Activated naive CD8-positive, alpha-beta T cell treated with anti-CD3 and anti-CD28 coated beads for 36 hours (primary cell): ENCODE results near the gene GPR89A. TPM values are rescaled to one million over a fixed set of nuclear protein-coding genes. Genes with fewer than 3 reads are reported as not detected.
"Not testable (repeated sequence)": the region's sequence is repeated elsewhere in the genome, so short reads cannot be mapped to it uniquely, and the experiment has no call there.

Experiments
- DNase-seq: peaks from one replicate; pipeline ENCODE4 v3.0.0; 2021
- H3K27ac Mint-ChIP-seq: one replicate; pipeline ENCODE4 v1.8.0; 2022; ENCODE audit warnings: mild to moderate bottlenecking, moderate library complexity, mixed read lengths
- H3K27me3 Mint-ChIP-seq: one replicate; pipeline ENCODE4 v1.8.0; 2022; ENCODE audit warnings: mild to moderate bottlenecking, mixed read lengths
- H3K36me3 Mint-ChIP-seq: one replicate; pipeline ENCODE4 v1.8.0; 2021; ENCODE audit warnings: mild to moderate bottlenecking, mixed read lengths
- H3K4me1 Mint-ChIP-seq: one replicate; pipeline ENCODE4 v1.8.0; 2021; ENCODE audit warnings: mixed read lengths
- H3K4me3 Mint-ChIP-seq: one replicate; pipeline ENCODE4 v1.8.0; 2022; ENCODE audit warnings: mild to moderate bottlenecking, moderate library complexity, mixed read lengths
- H3K9me3 Mint-ChIP-seq: one replicate; pipeline ENCODE4 v1.8.0; 2022; ENCODE audit warnings: mixed read lengths
- total RNA-seq, 2 experiments: library from RNA; stranded (reverse); gene quantifications; one replicate each; pipeline ENCODE4 v1.2.3, GENCODE V29; 2021

Gene GPR89A
- 10 to 100 TPM; 28.1 to 29.0 TPM for total RNA-seq

DNA sequence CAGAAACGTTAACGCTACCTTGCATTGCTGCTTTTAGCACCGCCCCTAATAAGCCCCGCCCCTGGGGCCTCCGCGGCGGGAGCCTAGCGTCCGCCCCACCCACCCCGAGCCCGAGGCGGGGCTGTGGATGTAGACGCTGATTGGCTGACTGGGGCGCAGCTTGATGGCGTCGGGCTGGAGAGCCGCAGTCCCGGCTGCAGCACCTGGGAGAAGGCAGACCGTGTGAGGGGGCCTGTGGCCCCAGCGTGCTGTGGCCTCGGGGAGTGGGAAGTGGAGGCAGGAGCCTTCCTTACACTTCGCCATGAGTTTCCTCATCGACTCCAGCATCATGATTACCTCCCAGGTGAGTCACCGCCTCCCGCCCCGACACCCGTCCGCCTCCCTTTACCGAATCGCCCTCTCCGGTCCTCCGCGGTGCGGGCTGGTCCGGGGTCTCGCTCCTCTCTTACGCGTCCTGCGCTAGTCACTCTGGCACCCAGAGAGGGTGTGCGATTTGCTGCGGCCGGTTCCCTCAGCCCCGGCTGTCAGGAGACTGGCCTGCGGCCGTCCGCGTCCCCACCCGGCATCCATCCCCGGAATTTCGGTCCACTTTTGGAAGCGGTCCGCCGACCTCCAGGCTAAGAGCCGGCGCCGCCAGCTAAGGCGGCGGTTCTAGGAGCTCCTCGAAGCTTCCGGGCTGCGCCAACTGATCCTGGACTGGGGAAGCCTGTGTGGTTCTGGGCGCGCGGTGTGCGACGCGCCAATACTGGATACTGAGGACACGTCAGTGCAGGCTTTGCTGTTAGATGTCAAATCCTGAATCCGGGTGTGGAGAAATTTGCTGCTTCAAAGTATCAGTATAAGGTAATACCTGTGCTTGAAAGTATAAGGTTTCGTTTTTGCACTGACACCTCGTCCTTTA lies at the start of gene GPR89A:
TSS of gene GPR89A (plus strand) at position 156 of the 901 bp plus-strand sequence. CDS start at position 302, 146 bp downstream.
- peak within 1 kb of the TSS; percentile 88 for H3K27ac Mint-ChIP-seq
- peak; percentile 96 for DNase-seq

DNA sequence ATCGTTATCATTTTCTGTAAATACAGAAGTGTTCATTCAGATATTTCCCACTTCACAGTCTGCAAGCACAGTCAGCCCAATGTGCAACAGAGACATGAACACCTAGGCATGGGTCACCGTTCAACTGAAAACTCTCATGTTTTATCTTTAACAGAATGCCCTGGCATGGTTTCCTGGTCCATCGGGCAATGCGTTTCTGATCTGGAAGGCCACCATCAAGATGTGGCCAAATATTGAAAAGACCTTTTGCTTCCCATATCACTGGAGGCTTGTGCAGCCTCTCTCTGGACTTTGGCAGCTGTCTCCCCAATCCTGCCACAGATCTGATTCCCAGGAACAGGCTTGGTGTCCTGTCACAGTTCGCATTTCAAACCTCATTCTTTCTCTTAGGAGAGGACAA lies 21.0 kb upstream of the GPR89A start:
- not testable (repeated sequence) for H3K4me1 Mint-ChIP-seq, H3K27ac Mint-ChIP-seq, H3K27me3 Mint-ChIP-seq, H3K9me3 Mint-ChIP-seq, H3K36me3 Mint-ChIP-seq, DNase-seq, H3K4me3 Mint-ChIP-seq

More for the DNA sequence above, at the start of gene GPR89A:
- H3K4me1 Mint-ChIP-seq, result peaks cover 20% of the 10 kb centered on the region
- not testable (repeated sequence) for H3K27me3 Mint-ChIP-seq, H3K9me3 Mint-ChIP-seq
- H3K36me3 Mint-ChIP-seq, result peaks cover 11% of the 10 kb centered on the region
- H3K4me3 Mint-ChIP-seq, result peak within 1 kb of the TSS; percentile 86

DNA sequence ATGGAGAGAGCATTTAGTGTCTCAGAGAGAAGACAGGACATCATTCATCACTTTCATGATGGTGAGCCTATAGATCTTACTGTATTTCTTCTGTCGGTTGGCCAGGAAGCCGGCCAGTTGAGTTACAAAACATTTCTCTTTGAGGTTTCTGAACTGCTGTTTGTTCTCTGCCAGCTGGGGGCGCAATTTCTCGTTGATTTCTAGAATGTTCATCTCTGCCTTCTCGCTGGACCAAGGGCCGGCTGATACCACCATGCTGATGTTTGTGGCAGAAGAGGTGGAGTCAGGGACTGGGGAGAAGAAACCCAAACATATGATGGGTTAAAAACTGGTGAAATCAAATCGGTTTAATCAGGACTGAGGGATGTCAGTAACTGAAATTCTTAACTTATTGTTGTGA lies 17.0 kb upstream of the GPR89A start:
- H3K36me3 Mint-ChIP-seq, H3K27me3 Mint-ChIP-seq, H3K9me3 Mint-ChIP-seq, H3K4me3 Mint-ChIP-seq, H3K27ac Mint-ChIP-seq: not testable (repeated sequence)
- DNase-seq, result peak; percentile 27
- peaks cover 10% of the 10 kb centered on the region for H3K4me1 Mint-ChIP-seq

DNA sequence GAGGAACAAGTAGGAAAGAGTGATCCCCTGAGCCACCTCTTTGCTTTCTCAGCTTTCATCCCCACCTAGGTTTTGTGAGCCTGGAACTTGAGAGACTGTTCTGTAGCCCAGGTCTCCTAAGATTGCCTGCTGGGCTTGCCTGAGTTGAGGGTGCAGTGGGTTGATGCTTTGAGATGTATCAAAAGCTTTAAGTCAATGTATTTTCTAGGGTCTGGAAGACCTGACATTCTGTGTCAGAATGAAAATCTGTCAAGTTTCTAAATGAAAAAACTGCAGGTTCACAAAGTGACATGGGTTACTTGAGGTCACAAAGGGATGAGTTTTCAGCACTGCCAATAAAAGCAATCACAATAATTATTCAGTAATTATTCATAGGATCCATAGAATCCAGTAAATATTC lies 15.4 kb upstream of the GPR89A start:
- peaks cover 10% of the 10 kb centered on the region for H3K4me1 Mint-ChIP-seq
- not testable (repeated sequence) for H3K36me3 Mint-ChIP-seq, H3K4me3 Mint-ChIP-seq, H3K9me3 Mint-ChIP-seq, DNase-seq, H3K27ac Mint-ChIP-seq
- H3K27me3 Mint-ChIP-seq, result peaks cover 12% of the 10 kb centered on the region

DNA sequence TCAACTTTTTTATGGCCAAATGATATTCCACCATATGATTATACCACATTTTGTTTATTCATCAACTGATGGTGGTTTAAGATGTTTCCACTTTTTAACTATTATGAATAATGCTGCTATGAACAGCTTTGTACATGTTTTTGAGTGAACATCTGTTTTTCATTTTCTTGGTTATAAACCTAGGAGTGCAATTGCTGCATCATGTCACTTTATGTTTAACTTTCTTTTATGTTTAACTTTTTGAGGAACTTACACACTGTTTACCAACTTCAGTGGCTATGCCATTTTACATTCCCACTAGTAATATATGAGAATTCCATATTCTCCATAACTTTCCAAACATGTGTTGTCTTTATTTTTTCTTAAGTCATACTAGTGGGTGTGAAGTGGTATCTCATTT lies 12.4 kb upstream of the GPR89A start:
- H3K27ac Mint-ChIP-seq, result not testable (repeated sequence)

DNA sequence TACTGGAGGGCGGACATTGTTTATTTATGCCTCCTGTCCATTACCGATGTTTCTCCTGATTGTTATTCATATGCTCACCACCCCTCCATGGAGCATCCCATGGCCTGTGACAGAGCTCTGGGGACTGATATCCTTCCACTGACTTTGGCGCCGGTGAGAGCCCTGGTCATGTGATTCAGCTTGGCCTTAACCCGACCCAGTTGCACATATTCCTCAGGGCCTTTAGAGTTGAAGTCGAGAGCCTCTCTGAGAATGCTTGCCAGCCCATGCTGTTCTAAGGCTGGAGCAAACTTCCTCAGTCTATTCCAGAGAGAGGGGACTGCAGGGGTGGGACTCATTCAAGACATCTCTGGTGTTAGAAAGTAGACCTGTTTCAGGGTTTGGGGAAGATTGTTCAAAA lies 11.6 kb upstream of the GPR89A start:
- not testable (repeated sequence) for H3K9me3 Mint-ChIP-seq, H3K4me3 Mint-ChIP-seq, H3K4me1 Mint-ChIP-seq, H3K27ac Mint-ChIP-seq, H3K36me3 Mint-ChIP-seq, DNase-seq
- peaks cover 18% of the 10 kb centered on the region for H3K27me3 Mint-ChIP-seq

More for the DNA sequence above, 12.4 kb upstream of the GPR89A start:
- H3K36me3 Mint-ChIP-seq, H3K4me3 Mint-ChIP-seq, H3K9me3 Mint-ChIP-seq, DNase-seq: not testable (repeated sequence)
- peaks cover 10% of the 10 kb centered on the region for H3K4me1 Mint-ChIP-seq
- peaks cover 18% of the 10 kb centered on the region for H3K27me3 Mint-ChIP-seq

DNA sequence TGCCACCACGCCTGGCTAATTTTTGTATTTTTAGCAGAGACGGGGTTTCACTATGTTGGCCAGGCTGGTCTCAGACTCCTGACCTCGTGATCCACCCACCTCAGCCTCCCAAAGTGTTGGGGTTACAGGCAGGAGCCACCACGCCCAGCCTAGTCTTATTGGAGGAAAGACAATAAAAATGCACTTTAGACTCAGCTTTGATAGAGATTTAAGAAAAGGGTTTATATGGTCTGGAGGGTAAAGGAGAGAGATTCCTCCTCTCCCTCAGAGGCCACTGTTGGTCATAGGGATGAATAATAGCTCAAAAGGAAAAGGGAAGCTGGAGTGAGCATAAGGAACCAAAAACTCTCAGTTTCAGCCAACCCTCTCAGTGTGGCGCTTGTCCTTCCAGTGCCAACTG lies 8.4 kb upstream of the GPR89A start:
- DNase-seq, H3K4me3 Mint-ChIP-seq, H3K9me3 Mint-ChIP-seq, H3K36me3 Mint-ChIP-seq, H3K4me1 Mint-ChIP-seq, H3K27ac Mint-ChIP-seq: not testable (repeated sequence)
- H3K27me3 Mint-ChIP-seq, result peaks cover 15% of the 10 kb centered on the region

DNA sequence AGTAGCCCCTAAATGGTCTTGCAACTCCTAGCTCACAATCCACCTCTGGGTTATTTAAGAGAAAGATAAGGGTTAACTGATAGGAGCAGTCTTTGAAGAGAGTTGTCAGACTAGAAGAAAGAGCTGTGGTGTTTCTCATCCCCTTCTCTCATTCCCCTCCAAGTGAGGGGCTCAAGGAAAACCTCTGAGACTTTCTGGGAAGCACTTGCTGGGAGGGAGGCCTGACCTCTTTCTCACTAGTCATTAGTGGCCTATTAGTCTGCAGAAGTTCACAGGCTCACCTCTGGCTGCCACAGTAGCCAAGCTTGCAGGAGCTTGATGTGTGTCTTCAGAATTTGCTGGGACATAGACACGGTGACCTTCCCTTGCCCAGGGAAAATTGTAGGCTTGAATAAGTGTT lies 6.2 kb upstream of the GPR89A start:
- no peak for DNase-seq
- Mint-ChIP-seq H3K27ac (no peak overlapping the region), H3K4me1 (no peaks in the 10 kb centered on the region), H3K36me3 (no peaks in the 10 kb centered on the region), H3K9me3 (no peaks in the 10 kb centered on the region), H3K27me3 (peaks cover 11% of the 10 kb centered on the region), H3K4me3 (no peak overlapping the region)

DNA sequence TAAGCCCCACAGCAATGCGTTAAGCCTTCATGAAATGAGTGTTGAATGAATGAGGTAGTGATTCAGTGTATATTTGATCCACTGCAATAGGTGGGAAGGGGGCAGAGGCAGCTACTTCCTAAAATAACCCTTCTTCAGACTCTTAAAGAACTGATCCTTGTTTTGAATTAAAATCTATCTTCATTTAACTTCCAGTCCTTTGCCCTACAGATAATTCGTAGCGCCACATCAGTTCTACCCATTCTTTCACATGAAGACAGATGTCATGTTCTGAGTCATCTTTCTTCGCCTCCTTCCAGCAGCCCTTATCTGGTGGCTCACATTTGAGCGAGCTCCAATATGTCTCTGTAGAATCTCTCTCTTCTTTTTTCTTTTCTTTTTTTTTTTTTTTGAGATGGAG lies 948 bp upstream of the GPR89A start:
- DNase-seq, H3K4me3 Mint-ChIP-seq, H3K27ac Mint-ChIP-seq, H3K9me3 Mint-ChIP-seq, H3K36me3 Mint-ChIP-seq, H3K27me3 Mint-ChIP-seq: not testable (repeated sequence)
- peaks cover 17% of the 10 kb centered on the region for H3K4me1 Mint-ChIP-seq

DNA sequence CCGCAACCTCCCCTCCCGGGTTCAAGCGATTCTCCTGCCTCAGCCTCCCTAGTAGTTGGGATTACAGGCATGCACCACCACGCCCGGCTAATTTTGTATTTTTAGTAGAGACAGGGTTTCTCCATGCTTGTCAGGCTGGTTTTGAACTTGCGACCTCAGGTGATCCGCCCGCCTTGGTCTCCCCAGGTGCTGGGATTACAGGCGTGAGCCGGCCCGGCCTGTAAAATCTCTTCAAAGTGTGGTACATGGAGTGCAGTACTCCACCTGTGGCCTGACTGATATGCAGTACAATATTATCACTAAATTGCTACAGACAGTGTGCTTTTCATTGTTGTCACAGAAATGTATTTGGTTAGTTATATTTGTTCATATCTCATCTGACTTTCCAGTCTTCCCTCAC lies 499 bp upstream of the GPR89A start:
- DNase-seq, H3K4me3 Mint-ChIP-seq, H3K27me3 Mint-ChIP-seq, H3K9me3 Mint-ChIP-seq, H3K27ac Mint-ChIP-seq: not testable (repeated sequence)
- Mint-ChIP-seq H3K36me3 (peaks cover 11% of the 10 kb centered on the region), H3K4me1 (peaks cover 20% of the 10 kb centered on the region)

DNA sequence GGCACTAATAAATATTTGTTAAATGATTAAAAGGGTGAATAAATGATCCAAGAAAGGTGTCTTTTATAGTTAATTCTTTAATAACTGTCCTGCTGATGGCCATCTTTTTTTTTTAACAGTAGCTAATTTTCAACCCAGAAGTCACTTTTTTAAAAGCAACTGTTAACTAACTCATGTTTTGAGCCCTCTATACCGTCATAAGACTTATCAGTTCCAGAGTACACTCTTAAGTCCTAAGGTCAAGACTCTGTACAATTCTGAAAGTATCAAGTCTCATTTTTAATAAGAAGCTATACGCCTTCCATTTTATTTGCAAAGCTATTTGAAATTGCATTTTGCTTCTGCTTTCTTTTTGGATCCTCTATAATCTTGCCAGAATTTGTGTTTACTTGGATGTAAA lies 3.0 kb downstream of the GPR89A start:
- H3K4me1 Mint-ChIP-seq, result peaks cover 20% of the 10 kb centered on the region
- H3K27me3 Mint-ChIP-seq, H3K4me3 Mint-ChIP-seq, H3K27ac Mint-ChIP-seq, DNase-seq, H3K9me3 Mint-ChIP-seq: not testable (repeated sequence)
- H3K36me3 Mint-ChIP-seq, result peaks cover 11% of the 10 kb centered on the region

DNA sequence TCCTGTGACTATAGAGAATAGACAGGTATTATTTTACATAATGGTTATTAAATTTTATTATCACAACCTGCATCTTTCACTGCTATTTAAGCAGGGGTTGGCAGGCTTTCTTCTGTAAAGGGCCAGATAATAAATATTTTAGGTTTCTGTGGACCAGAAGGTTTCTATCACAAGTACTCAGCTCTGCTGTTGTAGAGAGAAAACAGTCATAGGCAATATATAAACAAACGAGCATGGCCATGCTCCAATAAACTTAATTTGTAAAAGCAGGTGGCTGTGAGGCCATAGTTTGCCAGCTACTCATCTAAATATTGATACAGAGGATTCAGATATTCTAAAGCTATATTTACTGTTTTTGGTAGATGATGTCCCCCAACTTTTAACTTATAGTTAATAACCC lies 12.3 kb downstream of the GPR89A start:
- DNase-seq, H3K4me1 Mint-ChIP-seq, H3K9me3 Mint-ChIP-seq, H3K27me3 Mint-ChIP-seq, H3K27ac Mint-ChIP-seq, H3K4me3 Mint-ChIP-seq, H3K36me3 Mint-ChIP-seq: not testable (repeated sequence)

DNA sequence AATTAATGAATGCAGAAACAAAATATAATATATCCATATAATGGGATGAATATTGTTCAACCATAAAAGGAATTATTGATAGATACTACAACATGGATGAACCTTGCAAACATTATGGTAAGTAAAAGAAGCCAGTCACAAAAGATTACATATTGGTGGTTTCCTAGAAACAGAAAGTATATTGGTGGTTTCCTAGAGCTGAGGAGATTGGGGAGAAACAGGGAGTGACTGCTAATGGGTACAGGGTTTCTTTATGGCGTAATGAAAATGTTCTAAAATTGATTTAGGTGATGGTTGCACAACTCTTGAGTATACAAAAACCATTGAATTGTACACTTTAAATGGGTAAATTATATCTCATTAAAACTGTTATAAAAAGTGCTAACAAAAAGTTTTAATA lies 14.4 kb downstream of the GPR89A start:
- H3K4me1 Mint-ChIP-seq, H3K9me3 Mint-ChIP-seq, H3K4me3 Mint-ChIP-seq, H3K27ac Mint-ChIP-seq, H3K27me3 Mint-ChIP-seq, H3K36me3 Mint-ChIP-seq, DNase-seq: not testable (repeated sequence)

DNA sequence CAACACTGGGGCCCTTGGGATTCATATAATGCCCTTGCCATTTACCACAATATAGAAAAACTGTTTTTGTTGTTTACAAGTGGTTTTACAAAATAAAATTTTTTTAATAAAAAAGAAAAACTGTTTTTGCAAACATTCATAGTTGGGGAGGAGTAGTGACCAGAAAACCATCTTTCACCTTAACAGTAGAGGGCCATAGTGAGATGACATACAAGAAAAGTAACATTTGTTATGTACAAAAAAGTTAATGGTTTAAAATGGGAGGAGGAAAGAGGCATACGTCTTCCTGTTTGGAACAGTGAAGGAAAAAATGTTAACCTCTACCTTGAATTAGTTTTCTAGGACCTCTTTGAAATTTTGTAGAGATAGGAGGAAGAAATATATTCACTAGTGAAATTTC lies 28.4 kb downstream of the GPR89A start:
- not testable (repeated sequence) for H3K9me3 Mint-ChIP-seq, H3K4me1 Mint-ChIP-seq

DNA sequence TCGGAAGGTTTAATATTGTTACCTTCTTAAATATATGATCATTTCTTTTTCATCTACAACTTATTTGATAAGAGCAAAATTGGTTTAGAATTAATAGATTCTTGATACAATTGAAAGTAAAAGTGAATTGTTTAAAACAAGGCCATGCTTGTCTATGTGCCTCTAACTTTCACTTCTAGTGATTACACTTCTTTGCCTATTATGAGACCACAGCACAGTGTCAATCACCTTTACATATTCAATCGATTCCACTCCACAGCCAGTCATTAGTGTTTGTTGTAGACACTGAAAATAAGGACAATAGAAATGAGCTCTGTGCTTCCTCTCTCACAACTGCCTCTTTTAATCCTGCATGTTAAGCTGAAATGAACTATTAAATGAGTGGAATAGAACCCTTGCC lies 34.1 kb downstream of the GPR89A start:
- not testable (repeated sequence) for H3K27ac Mint-ChIP-seq, H3K9me3 Mint-ChIP-seq, H3K4me3 Mint-ChIP-seq, DNase-seq, H3K4me1 Mint-ChIP-seq, H3K27me3 Mint-ChIP-seq, H3K36me3 Mint-ChIP-seq

More for the DNA sequence above, 28.4 kb downstream of the GPR89A start:
- H3K27ac Mint-ChIP-seq, DNase-seq, H3K27me3 Mint-ChIP-seq, H3K36me3 Mint-ChIP-seq, H3K4me3 Mint-ChIP-seq: not testable (repeated sequence)

DNA sequence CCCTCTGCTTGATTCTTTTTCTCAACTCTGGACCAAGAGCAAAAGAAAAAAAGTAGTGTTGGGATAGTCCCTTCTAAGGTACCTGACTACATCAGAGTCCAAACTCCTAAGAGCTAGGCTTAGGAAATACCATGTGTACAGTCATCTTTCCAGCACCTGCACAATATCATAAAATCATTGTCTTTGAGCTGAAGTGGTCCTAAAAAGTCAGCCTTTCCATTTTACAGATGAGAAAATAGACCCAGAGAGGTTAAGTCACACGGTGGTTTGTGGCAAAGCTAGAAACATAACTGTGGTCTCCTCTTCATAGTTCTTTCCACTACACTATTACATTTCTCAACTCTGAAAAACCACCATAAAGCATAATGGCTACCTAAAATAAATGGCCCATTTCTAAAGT lies 36.2 kb downstream of the GPR89A start:
- H3K27ac Mint-ChIP-seq, H3K36me3 Mint-ChIP-seq, H3K4me1 Mint-ChIP-seq, DNase-seq, H3K9me3 Mint-ChIP-seq, H3K4me3 Mint-ChIP-seq, H3K27me3 Mint-ChIP-seq: not testable (repeated sequence)
